Gastroesophageal sphincter (tissue), 4 donors: ENCODE data around the gene SYNGR1. TPM values are rescaled to one million over a fixed set of nuclear protein-coding genes. Genes with fewer than 3 reads are reported as not detected.
A peak's percentile ranks its signal among the peaks of the same experiment; 100 is the strongest.

Source experiments
- ATAC-seq: fragments of 150-250 bp; one replicate; pipeline ENCODE4 v1.9.1; 2016; ENCODE audit warnings: mild to moderate bottlenecking, moderate library complexity
- H3K27ac ChIP-seq, 4 donors: fragments of 200-600 bp; sonication (generic) in 3 of 4; 1 replicate in 3 of 4; 2 replicates in 1 of 4; pipeline ENCODE4 v1.5.1; 2016 to 2019
- H3K27me3 ChIP-seq: fragments of 200-600 bp; sonication (generic); one replicate; pipeline ENCODE4 v1.5.1; 2019
- H3K36me3 ChIP-seq, 2 donors: fragments of 200-600 bp; sonication (generic); one replicate each; pipeline ENCODE4 v1.5.1; 2019; ENCODE audit warnings: control low read depth in 1 of 2
- H3K4me1 ChIP-seq, 3 donors: fragments of 200-600 bp; sonication (generic); 1 replicate in 2 of 3; 2 replicates in 1 of 3; pipeline ENCODE4 v1.5.1; 2016 to 2019; ENCODE audit warnings: control low read depth in 2 of 3
- H3K4me3 ChIP-seq, 2 donors: fragments of 200-600 bp; sonication (generic); one replicate each; pipeline ENCODE4 v1.5.1; 2019; ENCODE audit warnings: mild to moderate bottlenecking in 1 of 2, moderate library complexity in 1 of 2
- H3K9me3 ChIP-seq, 3 donors: fragments of 200-600 bp; sonication (generic); one replicate each; pipeline ENCODE4 v1.5.1; 2017 to 2019; ENCODE audit warnings: control low read depth in 2 of 3
- CTCF ChIP-seq, 4 experiments: fragments of 200-600 bp in 2 of 4; fragments of 450-650 bp in 2 of 4; sonication (generic) in 1 of 4; IDR thresholded peaks; one replicate each; pipeline ENCODE4 v1.5.1; 2017 to 2019; ENCODE audit warnings: antibody characterized with exemption in 4 of 4, mild to moderate bottlenecking in 2 of 4, moderate library complexity in 2 of 4
- EP300 ChIP-seq: sonication (generic); formaldehyde crosslinking; IDR thresholded peaks from one replicate; pipeline ENCODE4 v1.6.1; 2017; ENCODE audit warnings: antibody characterized with exemption, mild to moderate bottlenecking
- POLR2A ChIP-seq, 2 donors: fragments of 450-650 bp; IDR thresholded peaks; one replicate each; pipeline ENCODE4 v1.6.1; 2017; ENCODE audit warnings: antibody characterized with exemption in 2 of 2, mild to moderate bottlenecking in 2 of 2, moderate library complexity in 1 of 2
- POLR2AphosphoS5 ChIP-seq: sonication (generic); formaldehyde crosslinking; IDR thresholded peaks from one replicate; pipeline ENCODE4 v1.6.1; 2017; ENCODE audit warnings: antibody characterized with exemption
- WGBS, 2 donors: methylation state at CpG; one replicate each; pipeline ENCODE4 v1.1.5; 2018; ENCODE audit warnings: low coverage in 1 of 2; 5-methylcytosine and 5-hydroxymethylcytosine counted together
- total RNA-seq, 4 donors: library from RNA; depleted of rRNA; stranded (reverse); fragments of >200 nt; gene quantifications; one replicate each; pipeline ENCODE4 v1.1.0, GENCODE V29; 2016

The SYNGR1 gene
- total RNA-seq, 4 donors from 2014 or later, result 13.3 to 34.2 (median 20.1) TPM

- 1% methylated on average over 17 of the region's 57 CpGs; no CpG with 5 or more reads in 1 of the 2 donors for WGBS, 2 donors
- no peaks in the 10 kb centered on the region for H3K27me3 ChIP-seq
- H3K36me3 ChIP-seq, result no peaks in the 10 kb centered on the region
- no peak for TF ChIP-seq POLR2AphosphoS5
- no peak for TF ChIP-seq POLR2A (IDR thresholded peaks at IDR 0.05)
- no peak for TF ChIP-seq EP300
- no peak for TF ChIP-seq CTCF (IDR thresholded peaks at IDR 0.05)
- ATAC-seq, result peak; percentile 75
- no peaks in the 10 kb centered on the region for H3K9me3 ChIP-seq
- peak overlapping the region in 3 of 4 donors; percentile 73 to 85 (median 81) for H3K27ac ChIP-seq
- H3K4me1 ChIP-seq, result peaks cover 0 to 32% (median 6%) of the 10 kb centered on the region in 3 donors
- peak overlapping the region; percentile 73 to 79 for H3K4me3 ChIP-seq
Measured at GRCh38 chr22:39349506-39349966, 255 bp upstream of the SYNGR1 start.

- Histone ChIP-seq H3K27me3 (no peaks in the 10 kb centered on the region), H3K27ac (peak overlapping the region in 3 of 4 donors; percentile 73 to 85 (median 81)), H3K4me1 (peaks cover 0 to 32% (median 6%) of the 10 kb centered on the region in 3 donors), H3K4me3 (peak overlapping the region; percentile 45 to 79), H3K9me3 (no peaks in the 10 kb centered on the region), H3K36me3 (no peaks in the 10 kb centered on the region)
- 80 to 90% methylated on average over 1 to 2 of the region's 14 CpGs for WGBS, 2 donors
- no peak for ATAC-seq
- TF ChIP-seq POLR2A (IDR thresholded peaks at IDR 0.05), result no peak
- TF ChIP-seq POLR2AphosphoS5, result no peak
- TF ChIP-seq EP300, result no peak
- TF ChIP-seq CTCF (IDR thresholded peaks at IDR 0.05), result no peak
Measured at GRCh38 chr22:39350757-39351688, 1.2 kb downstream of the SYNGR1 start.

- ATAC-seq, result no peak
- H3K27ac ChIP-seq, result peak overlapping the region in 3 of 4 donors; percentile 38 to 85 (median 81)
- no peak overlapping the region for H3K4me3 ChIP-seq
- TF ChIP-seq POLR2AphosphoS5, result no peak
- TF ChIP-seq EP300, result no peak
- TF ChIP-seq POLR2A (IDR thresholded peaks at IDR 0.05), result no peak
- no peak for TF ChIP-seq CTCF (IDR thresholded peaks at IDR 0.05)
- H3K9me3 ChIP-seq, result no peaks in the 10 kb centered on the region
- H3K36me3 ChIP-seq, result no peaks in the 10 kb centered on the region
- H3K4me1 ChIP-seq, result peaks cover 0 to 32% (median 6%) of the 10 kb centered on the region in 3 donors
- WGBS, 2 donors, result 50% methylated on average over 4 of the region's 8 CpGs; no CpG with 5 or more reads in 1 of the 2 donors
- no peaks in the 10 kb centered on the region for H3K27me3 ChIP-seq
Measured at GRCh38 chr22:39351689-39352214, 2.0 kb downstream of the SYNGR1 start.

- Histone ChIP-seq H3K4me3 (no peak overlapping the region), H3K27ac (no peak overlapping the region), H3K36me3 (no peaks in the 10 kb centered on the region), H3K9me3 (no peaks in the 10 kb centered on the region), H3K27me3 (no peaks in the 10 kb centered on the region), H3K4me1 (peaks cover 0 to 32% (median 6%) of the 10 kb centered on the region in 3 donors)
- TF ChIP-seq EP300, result no peak
- no peak for TF ChIP-seq POLR2A (IDR thresholded peaks at IDR 0.05)
- no peak for TF ChIP-seq CTCF (IDR thresholded peaks at IDR 0.05)
- TF ChIP-seq POLR2AphosphoS5, result no peak
- 80 to 84% methylated on average over 3 to 6 of the region's 7 CpGs for WGBS, 2 donors
- ATAC-seq, result no peak
Measured at GRCh38 chr22:39352306-39352891, 2.6 kb downstream of the SYNGR1 start.
